ENCODE results near the gene TEK.

GRCh38 chr9:27107241-27107640 lies 1.8 kb upstream of the TEK start:
- TF ChIP-seq CTCF (conservative IDR thresholded peaks at IDR 0.05; ENCODE audit: low read depth, low read length) (no peak), EZH2 (IDR thresholded peaks at IDR 0.05; ENCODE audit: low read length, unreplicated experiment) (no peak), EZH2phosphoT487 (IDR thresholded peaks at IDR 0.05; ENCODE audit: borderline replicate concordance, low read length) (no peak)

Data from PC-3 (cell line).